ENCODE results near the gene TBX4. TPM values are rescaled to one million over a fixed set of nuclear protein-coding genes. Genes with fewer than 3 reads are reported as not detected.

Gene TBX4
- total and polyA plus RNA-seq, 2 experiments from 2014 or later, result not detected

- no peak for ATAC-seq
- Histone ChIP-seq H3F3A (replicated peaks; ENCODE audit: low read depth) (0 out of 2 replicates have a peak, but pooled peaks cover 5% of the 10 kb centered on the region), H3K4me1 (ENCODE audit: insufficient read depth) (peaks cover 32% of the 10 kb centered on the region), H4K20me1 (replicated peaks; ENCODE audit: insufficient read depth) (peaks cover 13% of the 10 kb centered on the region), H3K4me2 (no peak overlapping the region), H3K27me3 (ENCODE audit: insufficient read depth) (peaks cover 92% of the 10 kb centered on the region), H3K27ac (ENCODE audit: low read depth) (no peak overlapping the region), H3K36me3 (ENCODE audit: insufficient read depth) (peaks cover 3% of the 10 kb centered on the region; the same call in 1 of the 2 replicates), H3K9me2 (ENCODE audit: insufficient read depth) (no peaks in the 10 kb centered on the region), H2AFZ (no peak overlapping the region), H3K79me2 (replicated peaks; ENCODE audit: insufficient read depth) (no peaks in the 10 kb centered on the region), H3K4me3 (no peak overlapping the region)
- Mint-ChIP-seq H3K36me3 (ENCODE audit: low read depth) (no peaks in the 10 kb centered on the region; the same call in 2 of the 3 replicates), H3K4me3 (no peak overlapping the region), H3K27me3 (ENCODE audit: insufficient read depth, low read depth, poor library complexity) (peaks cover 88% of the 10 kb centered on the region), H3K4me1 (peaks cover 37% of the 10 kb centered on the region), H3K27ac (no peak overlapping the region), H3K9me3 (no peaks in the 10 kb centered on the region)
- no peak for DNase-seq (ENCODE audit: low spot score)
- TF ChIP-seq POLR2AphosphoS5 (IDR thresholded peaks at IDR 0.05; ENCODE audit: low read depth), result no peak
- TF ChIP-seq, protein P1, sequence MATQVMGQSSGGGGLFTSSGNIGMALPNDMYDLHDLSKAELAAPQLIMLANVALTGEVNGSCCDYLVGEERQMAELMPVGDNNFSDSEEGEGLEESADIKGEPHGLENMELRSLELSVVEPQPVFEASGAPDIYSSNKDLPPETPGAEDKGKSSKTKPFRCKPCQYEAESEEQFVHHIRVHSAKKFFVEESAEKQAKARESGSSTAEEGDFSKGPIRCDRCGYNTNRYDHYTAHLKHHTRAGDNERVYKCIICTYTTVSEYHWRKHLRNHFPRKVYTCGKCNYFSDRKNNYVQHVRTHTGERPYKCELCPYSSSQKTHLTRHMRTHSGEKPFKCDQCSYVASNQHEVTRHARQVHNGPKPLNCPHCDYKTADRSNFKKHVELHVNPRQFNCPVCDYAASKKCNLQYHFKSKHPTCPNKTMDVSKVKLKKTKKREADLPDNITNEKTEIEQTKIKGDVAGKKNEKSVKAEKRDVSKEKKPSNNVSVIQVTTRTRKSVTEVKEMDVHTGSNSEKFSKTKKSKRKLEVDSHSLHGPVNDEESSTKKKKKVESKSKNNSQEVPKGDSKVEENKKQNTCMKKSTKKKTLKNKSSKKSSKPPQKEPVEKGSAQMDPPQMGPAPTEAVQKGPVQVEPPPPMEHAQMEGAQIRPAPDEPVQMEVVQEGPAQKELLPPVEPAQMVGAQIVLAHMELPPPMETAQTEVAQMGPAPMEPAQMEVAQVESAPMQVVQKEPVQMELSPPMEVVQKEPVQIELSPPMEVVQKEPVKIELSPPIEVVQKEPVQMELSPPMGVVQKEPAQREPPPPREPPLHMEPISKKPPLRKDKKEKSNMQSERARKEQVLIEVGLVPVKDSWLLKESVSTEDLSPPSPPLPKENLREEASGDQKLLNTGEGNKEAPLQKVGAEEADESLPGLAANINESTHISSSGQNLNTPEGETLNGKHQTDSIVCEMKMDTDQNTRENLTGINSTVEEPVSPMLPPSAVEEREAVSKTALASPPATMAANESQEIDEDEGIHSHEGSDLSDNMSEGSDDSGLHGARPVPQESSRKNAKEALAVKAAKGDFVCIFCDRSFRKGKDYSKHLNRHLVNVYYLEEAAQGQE (IDR thresholded peaks at IDR 0.05; ENCODE audit: unreplicated experiment), result no peak
- TF ChIP-seq STAT1 (IDR thresholded peaks at IDR 0.05; ENCODE audit: unreplicated experiment), result no peak
- no peak for TF ChIP-seq ZNF331 (CRISPR knock-in tag; IDR thresholded peaks at IDR 0.05; ENCODE audit: low read depth)
- no peak for TF ChIP-seq CREB1 (CRISPR knock-in tag; IDR thresholded peaks at IDR 0.05; ENCODE audit: low read depth)
- TF ChIP-seq EZH2 (IDR thresholded peaks at IDR 0.05; ENCODE audit: low read depth, unreplicated experiment), result no peak
- TF ChIP-seq EZH2phosphoT487 (IDR thresholded peaks at IDR 0.05; ENCODE audit: unreplicated experiment), result no peak
- TF ChIP-seq, protein P2, sequence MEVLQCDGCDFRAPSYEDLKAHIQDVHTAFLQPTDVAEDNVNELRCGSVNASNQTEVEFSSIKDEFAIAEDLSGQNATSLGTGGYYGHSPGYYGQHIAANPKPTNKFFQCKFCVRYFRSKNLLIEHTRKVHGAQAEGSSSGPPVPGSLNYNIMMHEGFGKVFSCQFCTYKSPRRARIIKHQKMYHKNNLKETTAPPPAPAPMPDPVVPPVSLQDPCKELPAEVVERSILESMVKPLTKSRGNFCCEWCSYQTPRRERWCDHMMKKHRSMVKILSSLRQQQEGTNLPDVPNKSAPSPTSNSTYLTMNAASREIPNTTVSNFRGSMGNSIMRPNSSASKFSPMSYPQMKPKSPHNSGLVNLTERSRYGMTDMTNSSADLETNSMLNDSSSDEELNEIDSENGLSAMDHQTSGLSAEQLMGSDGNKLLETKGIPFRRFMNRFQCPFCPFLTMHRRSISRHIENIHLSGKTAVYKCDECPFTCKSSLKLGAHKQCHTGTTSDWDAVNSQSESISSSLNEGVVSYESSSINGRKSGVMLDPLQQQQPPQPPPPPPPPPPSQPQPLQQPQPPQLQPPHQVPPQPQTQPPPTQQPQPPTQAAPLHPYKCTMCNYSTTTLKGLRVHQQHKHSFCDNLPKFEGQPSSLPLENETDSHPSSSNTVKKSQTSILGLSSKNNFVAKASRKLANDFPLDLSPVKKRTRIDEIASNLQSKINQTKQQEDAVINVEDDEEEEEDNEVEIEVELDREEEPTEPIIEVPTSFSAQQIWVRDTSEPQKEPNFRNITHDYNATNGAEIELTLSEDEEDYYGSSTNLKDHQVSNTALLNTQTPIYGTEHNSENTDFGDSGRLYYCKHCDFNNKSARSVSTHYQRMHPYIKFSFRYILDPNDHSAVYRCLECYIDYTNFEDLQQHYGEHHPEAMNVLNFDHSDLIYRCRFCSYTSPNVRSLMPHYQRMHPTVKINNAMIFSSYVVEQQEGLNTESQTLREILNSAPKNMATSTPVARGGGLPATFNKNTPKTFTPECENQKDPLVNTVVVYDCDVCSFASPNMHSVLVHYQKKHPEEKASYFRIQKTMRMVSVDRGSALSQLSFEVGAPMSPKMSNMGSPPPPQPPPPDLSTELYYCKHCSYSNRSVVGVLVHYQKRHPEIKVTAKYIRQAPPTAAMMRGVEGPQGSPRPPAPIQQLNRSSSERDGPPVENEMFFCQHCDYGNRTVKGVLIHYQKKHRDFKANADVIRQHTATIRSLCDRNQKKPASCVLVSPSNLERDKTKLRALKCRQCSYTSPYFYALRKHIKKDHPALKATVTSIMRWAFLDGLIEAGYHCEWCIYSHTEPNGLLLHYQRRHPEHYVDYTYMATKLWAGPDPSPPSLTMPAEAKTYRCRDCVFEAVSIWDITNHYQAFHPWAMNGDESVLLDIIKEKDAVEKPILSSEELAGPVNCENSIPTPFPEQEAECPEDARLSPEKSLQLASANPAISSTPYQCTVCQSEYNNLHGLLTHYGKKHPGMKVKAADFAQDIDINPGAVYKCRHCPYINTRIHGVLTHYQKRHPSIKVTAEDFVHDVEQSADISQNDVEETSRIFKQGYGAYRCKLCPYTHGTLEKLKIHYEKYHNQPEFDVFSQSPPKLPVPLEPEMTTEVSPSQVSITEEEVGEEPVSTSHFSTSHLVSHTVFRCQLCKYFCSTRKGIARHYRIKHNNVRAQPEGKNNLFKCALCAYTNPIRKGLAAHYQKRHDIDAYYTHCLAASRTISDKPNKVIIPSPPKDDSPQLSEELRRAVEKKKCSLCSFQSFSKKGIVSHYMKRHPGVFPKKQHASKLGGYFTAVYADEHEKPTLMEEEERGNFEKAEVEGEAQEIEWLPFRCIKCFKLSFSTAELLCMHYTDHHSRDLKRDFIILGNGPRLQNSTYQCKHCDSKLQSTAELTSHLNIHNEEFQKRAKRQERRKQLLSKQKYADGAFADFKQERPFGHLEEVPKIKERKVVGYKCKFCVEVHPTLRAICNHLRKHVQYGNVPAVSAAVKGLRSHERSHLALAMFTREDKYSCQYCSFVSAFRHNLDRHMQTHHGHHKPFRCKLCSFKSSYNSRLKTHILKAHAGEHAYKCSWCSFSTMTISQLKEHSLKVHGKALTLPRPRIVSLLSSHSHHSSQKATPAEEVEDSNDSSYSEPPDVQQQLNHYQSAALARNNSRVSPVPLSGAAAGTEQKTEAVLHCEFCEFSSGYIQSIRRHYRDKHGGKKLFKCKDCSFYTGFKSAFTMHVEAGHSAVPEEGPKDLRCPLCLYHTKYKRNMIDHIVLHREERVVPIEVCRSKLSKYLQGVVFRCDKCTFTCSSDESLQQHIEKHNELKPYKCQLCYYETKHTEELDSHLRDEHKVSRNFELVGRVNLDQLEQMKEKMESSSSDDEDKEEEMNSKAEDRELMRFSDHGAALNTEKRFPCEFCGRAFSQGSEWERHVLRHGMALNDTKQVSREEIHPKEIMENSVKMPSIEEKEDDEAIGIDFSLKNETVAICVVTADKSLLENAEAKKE (CRISPR knock-in tag; IDR thresholded peaks at IDR 0.05), result no peak
- TF ChIP-seq JUNB (IDR thresholded peaks at IDR 0.05; ENCODE audit: unreplicated experiment), result no peak
- TF ChIP-seq ETS1 (IDR thresholded peaks at IDR 0.05), result no peak
- no peak for TF ChIP-seq NANOG (IDR thresholded peaks at IDR 0.05; ENCODE audit: borderline replicate concordance)
- no peak for TF ChIP-seq ZNF114 (CRISPR knock-in tag; IDR thresholded peaks at IDR 0.05)
- TF ChIP-seq, protein P3, sequence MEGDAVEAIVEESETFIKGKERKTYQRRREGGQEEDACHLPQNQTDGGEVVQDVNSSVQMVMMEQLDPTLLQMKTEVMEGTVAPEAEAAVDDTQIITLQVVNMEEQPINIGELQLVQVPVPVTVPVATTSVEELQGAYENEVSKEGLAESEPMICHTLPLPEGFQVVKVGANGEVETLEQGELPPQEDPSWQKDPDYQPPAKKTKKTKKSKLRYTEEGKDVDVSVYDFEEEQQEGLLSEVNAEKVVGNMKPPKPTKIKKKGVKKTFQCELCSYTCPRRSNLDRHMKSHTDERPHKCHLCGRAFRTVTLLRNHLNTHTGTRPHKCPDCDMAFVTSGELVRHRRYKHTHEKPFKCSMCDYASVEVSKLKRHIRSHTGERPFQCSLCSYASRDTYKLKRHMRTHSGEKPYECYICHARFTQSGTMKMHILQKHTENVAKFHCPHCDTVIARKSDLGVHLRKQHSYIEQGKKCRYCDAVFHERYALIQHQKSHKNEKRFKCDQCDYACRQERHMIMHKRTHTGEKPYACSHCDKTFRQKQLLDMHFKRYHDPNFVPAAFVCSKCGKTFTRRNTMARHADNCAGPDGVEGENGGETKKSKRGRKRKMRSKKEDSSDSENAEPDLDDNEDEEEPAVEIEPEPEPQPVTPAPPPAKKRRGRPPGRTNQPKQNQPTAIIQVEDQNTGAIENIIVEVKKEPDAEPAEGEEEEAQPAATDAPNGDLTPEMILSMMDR (conservative IDR thresholded peaks at IDR 0.05; ENCODE audit: low read depth in 2 of 2), result no peak
These were observed 12.6 kb downstream of the TBX4 start for GRCh38 chr17:61464843-61465180.

Measured in GM23338 (cell line).